Mammary epithelial cell (primary cell): ENCODE measurements around the gene PAPPA2.

Source experiments
- CTCF ChIP-seq, 2 donors: IDR thresholded peaks in 1 of 2; conservative IDR thresholded peaks in 1 of 2; 2 replicates each; pipeline ENCODE4 v1.5.1; 2011 to 2012; ENCODE audit warnings: inconsistent platforms in 2 of 2, low read length in 2 of 2, mild to moderate bottlenecking in 2 of 2, control low read depth in 1 of 2, low read depth in 1 of 2; ENCODE audit not compliant: insufficient read depth in 1 of 2; ENCODE audit errors: extremely low read depth in 1 of 2
- EZH2 ChIP-seq: IDR thresholded peaks from 2 replicates; pipeline ENCODE4 v1.6.1; 2012; ENCODE audit warnings: low read length, inconsistent platforms, borderline replicate concordance

GRCh38 chr1:176612791-176613190 lies 149.8 kb downstream of the PAPPA2 start:
- TF ChIP-seq CTCF (conservative IDR thresholded peaks at IDR 0.05 in 1 of 2, IDR thresholded peaks at IDR 0.05 in 1 of 2; ENCODE audit: extremely low read depth in 1 of 2, insufficient read depth in 1 of 2, low read depth in 1 of 2, low read length in 2 of 2), result no peak
- no peak for TF ChIP-seq EZH2
